ENCODE results near the gene RIN2.

Gene RIN2

GRCh38 chr20:19737025-19737424 is 21.0 kb upstream of the RIN2 start:
- DNase-seq = no peak
- no peaks in the 10 kb centered on the region for H3K9me3 ChIP-seq (ENCODE audit: control extremely low read depth in 1 of 5, control insufficient read depth in 4 of 5, insufficient read depth in 2 of 5, low read depth in 1 of 5, low read length in 4 of 5)
- WGBS (ENCODE audit: insufficient coverage) = 89% methylated on average over 1 of the region's 4 CpGs
- H3K36me3 ChIP-seq (ENCODE audit: control insufficient read depth in 4 of 4, insufficient read depth in 4 of 4, low read length in 3 of 4) = no peaks in the 10 kb centered on the region
- no peak overlapping the region for H3K27ac ChIP-seq (ENCODE audit: insufficient read depth in 1 of 2, low read depth in 1 of 2, low read length in 2 of 2, poor library complexity in 1 of 2, severe bottlenecking in 2 of 2)
- POLR2A ChIA-PET = no interaction called here
- no peaks in the 10 kb centered on the region for H3K27me3 ChIP-seq (replicated peaks in 2 of 5; ENCODE audit: control insufficient read depth in 4 of 5, insufficient read depth in 5 of 5, low read length in 4 of 5)
- no peak overlapping the region for H3K4me3 ChIP-seq (ENCODE audit: control insufficient read depth in 1 of 7, extremely low read depth in 1 of 7, insufficient read depth in 4 of 7, low read depth in 2 of 7, low read length in 6 of 7)
- H3K4me1 ChIP-seq (ENCODE audit: control extremely low read depth in 1 of 4, control insufficient read depth in 4 of 4, insufficient read depth in 4 of 4, low read length in 3 of 4) = peaks cover 4 to 18% (median 12%) of the 10 kb centered on the region in 4 experiments
- CTCF ChIA-PET = interaction anchor here (0.6 to 1.0 kb wide), 2 partner anchors 22 to 1472 kb away, joined by 3 to 4 read pairs; no protein-coding TSS in a partner anchor

GRCh38 chr20:19738951-19739350 is 19.1 kb upstream of the RIN2 start:
- H3K4me1 ChIP-seq (ENCODE audit: control extremely low read depth in 1 of 4, control insufficient read depth in 4 of 4, insufficient read depth in 4 of 4, low read length in 3 of 4) = peaks cover 4 to 36% (median 22%) of the 10 kb centered on the region in 4 experiments
- no peak overlapping the region for H3K27ac ChIP-seq (ENCODE audit: insufficient read depth in 1 of 2, low read depth in 1 of 2, low read length in 2 of 2, poor library complexity in 1 of 2, severe bottlenecking in 2 of 2)
- no peak for DNase-seq
- no peak overlapping the region for H3K4me3 ChIP-seq (ENCODE audit: control insufficient read depth in 1 of 7, extremely low read depth in 1 of 7, insufficient read depth in 4 of 7, low read depth in 2 of 7, low read length in 6 of 7)
- ChIA-PET CTCF (interaction anchor here (1.4 kb wide), 1 partner anchor 46 kb away, joined by 3 read pairs; no protein-coding TSS in a partner anchor), POLR2A (no interaction called here)
- no peaks in the 10 kb centered on the region for H3K27me3 ChIP-seq (replicated peaks in 2 of 5; ENCODE audit: control insufficient read depth in 4 of 5, insufficient read depth in 5 of 5, low read length in 4 of 5)
- H3K36me3 ChIP-seq (ENCODE audit: control insufficient read depth in 4 of 4, insufficient read depth in 4 of 4, low read length in 3 of 4) = no peaks in the 10 kb centered on the region
- H3K9me3 ChIP-seq (ENCODE audit: control extremely low read depth in 1 of 5, control insufficient read depth in 4 of 5, insufficient read depth in 2 of 5, low read depth in 1 of 5, low read length in 4 of 5) = no peaks in the 10 kb centered on the region
- WGBS (ENCODE audit: insufficient coverage) = 100% methylated on average over 5 of the region's 5 CpGs

GRCh38 chr20:19739351-19739750 is 18.7 kb upstream of the RIN2 start:
- Histone ChIP-seq H3K4me1 (ENCODE audit: control extremely low read depth in 1 of 4, control insufficient read depth in 4 of 4, insufficient read depth in 4 of 4, low read length in 3 of 4) (peaks cover 4 to 39% (median 25%) of the 10 kb centered on the region in 4 experiments), H3K36me3 (ENCODE audit: control insufficient read depth in 4 of 4, insufficient read depth in 4 of 4, low read length in 3 of 4) (no peaks in the 10 kb centered on the region), H3K9me3 (ENCODE audit: control extremely low read depth in 1 of 5, control insufficient read depth in 4 of 5, insufficient read depth in 2 of 5, low read depth in 1 of 5, low read length in 4 of 5) (no peaks in the 10 kb centered on the region), H3K27ac (ENCODE audit: insufficient read depth in 1 of 2, low read depth in 1 of 2, low read length in 2 of 2, poor library complexity in 1 of 2, severe bottlenecking in 2 of 2) (no peak overlapping the region), H3K27me3 (replicated peaks in 2 of 5; ENCODE audit: control insufficient read depth in 4 of 5, insufficient read depth in 5 of 5, low read length in 4 of 5) (no peaks in the 10 kb centered on the region), H3K4me3 (ENCODE audit: control insufficient read depth in 1 of 7, extremely low read depth in 1 of 7, insufficient read depth in 4 of 7, low read depth in 2 of 7, low read length in 6 of 7) (no peak overlapping the region)
- POLR2A ChIA-PET = no interaction called here
- no peak for DNase-seq
- CTCF ChIA-PET = interaction anchor here (1.4 kb wide), 1 partner anchor 46 kb away, joined by 3 read pairs; no protein-coding TSS in a partner anchor
- WGBS (ENCODE audit: insufficient coverage) = 98% methylated on average over 10 of the region's 10 CpGs

GRCh38 chr20:19740512-19740911 is 17.5 kb upstream of the RIN2 start:
- peaks cover 0 to under 1% (median 0%) of the 10 kb centered on the region in 5 experiments for H3K9me3 ChIP-seq (ENCODE audit: control extremely low read depth in 1 of 5, control insufficient read depth in 4 of 5, insufficient read depth in 2 of 5, low read depth in 1 of 5, low read length in 4 of 5)
- peaks cover 4 to 30% (median 18%) of the 10 kb centered on the region in 4 experiments for H3K4me1 ChIP-seq (ENCODE audit: control extremely low read depth in 1 of 4, control insufficient read depth in 4 of 4, insufficient read depth in 4 of 4, low read length in 3 of 4)
- DNase-seq = no peak
- H3K27me3 ChIP-seq (replicated peaks in 2 of 5; ENCODE audit: control insufficient read depth in 4 of 5, insufficient read depth in 5 of 5, low read length in 4 of 5) = no peaks in the 10 kb centered on the region
- no CpG with 5 or more reads among the region's 3 CpGs for WGBS (ENCODE audit: insufficient coverage)
- H3K36me3 ChIP-seq (ENCODE audit: control insufficient read depth in 4 of 4, insufficient read depth in 4 of 4, low read length in 3 of 4) = no peaks in the 10 kb centered on the region
- no peak overlapping the region for H3K4me3 ChIP-seq (ENCODE audit: control insufficient read depth in 1 of 7, extremely low read depth in 1 of 7, insufficient read depth in 4 of 7, low read depth in 2 of 7, low read length in 6 of 7)
- ChIA-PET CTCF (no interaction called here), POLR2A (no interaction called here)
- no peak overlapping the region for H3K27ac ChIP-seq (ENCODE audit: insufficient read depth in 1 of 2, low read depth in 1 of 2, low read length in 2 of 2, poor library complexity in 1 of 2, severe bottlenecking in 2 of 2)

- WGBS (ENCODE audit: insufficient coverage) = 100% methylated on average over 1 of the region's 2 CpGs
- peaks cover 0 to 24% (median 14%) of the 10 kb centered on the region in 4 experiments for H3K4me1 ChIP-seq (ENCODE audit: control extremely low read depth in 1 of 4, control insufficient read depth in 4 of 4, insufficient read depth in 4 of 4, low read length in 3 of 4)
- H3K4me3 ChIP-seq (ENCODE audit: control insufficient read depth in 1 of 7, extremely low read depth in 1 of 7, insufficient read depth in 4 of 7, low read depth in 2 of 7, low read length in 6 of 7) = no peak overlapping the region
- no peaks in the 10 kb centered on the region for H3K36me3 ChIP-seq (ENCODE audit: control insufficient read depth in 4 of 4, insufficient read depth in 4 of 4, low read length in 3 of 4)
- DNase-seq = no peak
- H3K27me3 ChIP-seq (replicated peaks in 2 of 5; ENCODE audit: control insufficient read depth in 4 of 5, insufficient read depth in 5 of 5, low read length in 4 of 5) = no peaks in the 10 kb centered on the region
- POLR2A ChIA-PET = no interaction called here
- H3K27ac ChIP-seq (ENCODE audit: insufficient read depth in 1 of 2, low read depth in 1 of 2, low read length in 2 of 2, poor library complexity in 1 of 2, severe bottlenecking in 2 of 2) = no peak overlapping the region
- CTCF ChIA-PET = interaction anchor here (0.8 kb wide), 1 partner anchor 49 kb away, joined by 5 read pairs; no protein-coding TSS in a partner anchor
- H3K9me3 ChIP-seq (ENCODE audit: control extremely low read depth in 1 of 5, control insufficient read depth in 4 of 5, insufficient read depth in 2 of 5, low read depth in 1 of 5, low read length in 4 of 5) = peaks cover 0 to 4% (median 0%) of the 10 kb centered on the region in 5 experiments
Observed at GRCh38 chr20:19741924-19742323, 16.1 kb upstream of the RIN2 start.

GRCh38 chr20:19742974-19743639 is 15.0 kb upstream of the RIN2 start:
- ChIA-PET POLR2A (interaction anchor here (1.0 kb wide), 2 partner anchors 14 to 16 kb away, joined by 3 to 4 read pairs; no protein-coding TSS in a partner anchor), CTCF (interaction anchor here (0.7 to 1.4 kb wide), 2 partner anchors 16 to 50 kb away, joined by 3 read pairs; no protein-coding TSS in a partner anchor)
- DNase-seq = no peak

GRCh38 chr20:19743640-19743995 is 14.4 kb upstream of the RIN2 start:
- Histone ChIP-seq H3K27ac (ENCODE audit: insufficient read depth in 1 of 2, low read depth in 1 of 2, low read length in 2 of 2, poor library complexity in 1 of 2, severe bottlenecking in 2 of 2) (no peak overlapping the region), H3K9me3 (ENCODE audit: control extremely low read depth in 1 of 5, control insufficient read depth in 4 of 5, insufficient read depth in 2 of 5, low read depth in 1 of 5, low read length in 4 of 5) (peaks cover 0 to 4% (median 0%) of the 10 kb centered on the region in 5 experiments), H3K4me3 (ENCODE audit: control insufficient read depth in 1 of 7, extremely low read depth in 1 of 7, insufficient read depth in 4 of 7, low read depth in 2 of 7, low read length in 6 of 7) (peak overlapping the region in 1 of 7 experiments; percentile 13), H3K36me3 (ENCODE audit: control insufficient read depth in 4 of 4, insufficient read depth in 4 of 4, low read length in 3 of 4) (no peaks in the 10 kb centered on the region), H3K4me1 (ENCODE audit: control extremely low read depth in 1 of 4, control insufficient read depth in 4 of 4, insufficient read depth in 4 of 4, low read length in 3 of 4) (peaks cover 0 to 21% (median 14%) of the 10 kb centered on the region in 4 experiments), H3K27me3 (replicated peaks in 2 of 5; ENCODE audit: control insufficient read depth in 4 of 5, insufficient read depth in 5 of 5, low read length in 4 of 5) (no peaks in the 10 kb centered on the region)
- DNase-seq = peak; percentile 56 to 96 (median 90)
- 0% methylated on average over 1 of the region's 1 CpG for WGBS (ENCODE audit: insufficient coverage)
- ChIA-PET POLR2A (interaction anchor here (0.7 to 1.0 kb wide), 3 partner anchors 14 to 50 kb away, joined by 3 to 4 read pairs (median 3); no protein-coding TSS in a partner anchor), CTCF (interaction anchor here (1.4 kb wide), 1 partner anchor 16 kb away, joined by 3 read pairs; no protein-coding TSS in a partner anchor)

More at GRCh38 chr20:19742974-19743639, 15.0 kb upstream of the RIN2 start:
- H3K27me3 ChIP-seq (replicated peaks in 2 of 5; ENCODE audit: control insufficient read depth in 4 of 5, insufficient read depth in 5 of 5, low read length in 4 of 5) = no peaks in the 10 kb centered on the region
- H3K4me1 ChIP-seq (ENCODE audit: control extremely low read depth in 1 of 4, control insufficient read depth in 4 of 4, insufficient read depth in 4 of 4, low read length in 3 of 4) = peaks cover 0 to 21% (median 14%) of the 10 kb centered on the region in 4 experiments
- no peaks in the 10 kb centered on the region for H3K36me3 ChIP-seq (ENCODE audit: control insufficient read depth in 4 of 4, insufficient read depth in 4 of 4, low read length in 3 of 4)
- H3K4me3 ChIP-seq (ENCODE audit: control insufficient read depth in 1 of 7, extremely low read depth in 1 of 7, insufficient read depth in 4 of 7, low read depth in 2 of 7, low read length in 6 of 7) = peak overlapping the region in 1 of 7 experiments; percentile 13
- H3K9me3 ChIP-seq (ENCODE audit: control extremely low read depth in 1 of 5, control insufficient read depth in 4 of 5, insufficient read depth in 2 of 5, low read depth in 1 of 5, low read length in 4 of 5) = peaks cover 0 to 4% (median 0%) of the 10 kb centered on the region in 5 experiments
- WGBS (ENCODE audit: insufficient coverage) = 100% methylated on average over 5 of the region's 9 CpGs
- H3K27ac ChIP-seq (ENCODE audit: insufficient read depth in 1 of 2, low read depth in 1 of 2, low read length in 2 of 2, poor library complexity in 1 of 2, severe bottlenecking in 2 of 2) = no peak overlapping the region
